ENCODE measurements around the gene RAB3IL1.

The RAB3IL1 gene

DNA sequence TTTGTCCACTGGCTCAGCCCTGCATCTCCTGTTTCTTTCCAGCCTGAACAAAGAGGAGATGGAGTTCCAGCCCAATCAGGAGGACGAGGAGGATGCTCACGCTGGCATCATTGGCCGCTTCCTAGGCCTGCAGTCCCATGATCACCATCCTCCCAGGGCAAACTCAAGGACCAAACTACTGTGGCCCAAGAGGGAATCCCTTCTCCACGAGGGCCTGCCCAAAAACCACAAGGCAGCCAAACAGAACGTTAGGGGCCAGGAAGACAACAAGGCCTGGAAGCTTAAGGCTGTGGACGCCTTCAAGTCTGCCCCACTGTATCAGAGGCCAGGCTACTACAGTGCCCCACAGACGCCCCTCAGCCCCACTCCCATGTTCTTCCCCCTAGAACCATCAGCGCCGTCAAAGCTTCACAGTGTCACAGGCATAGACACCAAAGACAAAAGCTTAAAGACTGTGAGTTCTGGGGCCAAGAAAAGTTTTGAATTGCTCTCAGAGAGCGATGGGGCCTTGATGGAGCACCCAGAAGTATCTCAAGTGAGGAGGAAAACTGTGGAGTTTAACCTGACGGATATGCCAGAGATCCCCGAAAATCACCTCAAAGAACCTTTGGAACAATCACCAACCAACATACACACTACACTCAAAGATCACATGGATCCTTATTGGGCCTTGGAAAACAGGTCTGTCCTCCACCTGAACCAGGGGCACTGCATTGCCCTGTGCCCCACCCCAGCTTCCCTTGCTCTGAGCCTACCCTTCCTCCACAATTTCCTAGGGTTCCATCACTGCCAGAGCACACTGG lies 45.0 kb upstream of the RAB3IL1 start:
- no peak for DNase-seq (ENCODE audit: low read depth)
- H3K4me3 ChIP-seq (ENCODE audit: low read depth, low read length) = no peak overlapping the region
- TF ChIP-seq, protein P1, sequence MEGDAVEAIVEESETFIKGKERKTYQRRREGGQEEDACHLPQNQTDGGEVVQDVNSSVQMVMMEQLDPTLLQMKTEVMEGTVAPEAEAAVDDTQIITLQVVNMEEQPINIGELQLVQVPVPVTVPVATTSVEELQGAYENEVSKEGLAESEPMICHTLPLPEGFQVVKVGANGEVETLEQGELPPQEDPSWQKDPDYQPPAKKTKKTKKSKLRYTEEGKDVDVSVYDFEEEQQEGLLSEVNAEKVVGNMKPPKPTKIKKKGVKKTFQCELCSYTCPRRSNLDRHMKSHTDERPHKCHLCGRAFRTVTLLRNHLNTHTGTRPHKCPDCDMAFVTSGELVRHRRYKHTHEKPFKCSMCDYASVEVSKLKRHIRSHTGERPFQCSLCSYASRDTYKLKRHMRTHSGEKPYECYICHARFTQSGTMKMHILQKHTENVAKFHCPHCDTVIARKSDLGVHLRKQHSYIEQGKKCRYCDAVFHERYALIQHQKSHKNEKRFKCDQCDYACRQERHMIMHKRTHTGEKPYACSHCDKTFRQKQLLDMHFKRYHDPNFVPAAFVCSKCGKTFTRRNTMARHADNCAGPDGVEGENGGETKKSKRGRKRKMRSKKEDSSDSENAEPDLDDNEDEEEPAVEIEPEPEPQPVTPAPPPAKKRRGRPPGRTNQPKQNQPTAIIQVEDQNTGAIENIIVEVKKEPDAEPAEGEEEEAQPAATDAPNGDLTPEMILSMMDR (IDR thresholded peaks at IDR 0.05; ENCODE audit: control insufficient read depth, extremely low read depth, insufficient read depth) = no peak

DNA sequence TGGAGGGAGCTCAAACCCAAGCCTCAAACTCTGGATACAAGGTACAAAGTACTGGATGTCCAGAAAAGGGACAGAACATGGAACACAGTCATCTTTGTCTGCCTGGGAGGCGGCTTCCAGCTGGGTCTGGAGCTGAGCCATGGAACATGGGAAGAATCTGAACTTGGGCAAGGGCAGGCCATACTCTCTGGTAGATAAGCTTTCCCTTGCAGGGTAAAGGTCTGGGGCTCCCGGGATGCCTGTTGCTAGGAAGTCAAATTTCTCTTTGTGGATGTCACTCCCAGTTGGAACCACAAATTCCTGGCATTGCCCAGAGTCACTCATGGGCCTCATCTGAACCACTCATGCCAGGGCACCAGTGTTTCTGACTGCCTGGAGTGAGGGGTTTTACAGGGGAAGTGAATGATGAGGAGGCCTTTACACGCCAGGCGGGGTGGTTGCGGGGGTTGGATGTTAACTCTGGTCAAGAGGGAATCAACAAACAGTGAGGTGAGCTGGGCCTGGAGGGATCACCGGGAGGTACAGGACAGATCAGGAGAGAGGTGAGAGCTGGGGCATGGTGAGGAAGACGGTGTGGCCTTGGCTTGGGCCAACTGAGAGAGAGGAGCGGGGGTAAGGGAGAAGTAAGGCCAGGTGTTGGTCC lies 44.3 kb upstream of the RAB3IL1 start:
- DNase-seq (ENCODE audit: low read depth) = no peak
- no peak overlapping the region for H3K4me3 ChIP-seq (ENCODE audit: low read depth, low read length)
- TF ChIP-seq, protein P1 (IDR thresholded peaks at IDR 0.05; ENCODE audit: control insufficient read depth, extremely low read depth, insufficient read depth) = no peak

DNA sequence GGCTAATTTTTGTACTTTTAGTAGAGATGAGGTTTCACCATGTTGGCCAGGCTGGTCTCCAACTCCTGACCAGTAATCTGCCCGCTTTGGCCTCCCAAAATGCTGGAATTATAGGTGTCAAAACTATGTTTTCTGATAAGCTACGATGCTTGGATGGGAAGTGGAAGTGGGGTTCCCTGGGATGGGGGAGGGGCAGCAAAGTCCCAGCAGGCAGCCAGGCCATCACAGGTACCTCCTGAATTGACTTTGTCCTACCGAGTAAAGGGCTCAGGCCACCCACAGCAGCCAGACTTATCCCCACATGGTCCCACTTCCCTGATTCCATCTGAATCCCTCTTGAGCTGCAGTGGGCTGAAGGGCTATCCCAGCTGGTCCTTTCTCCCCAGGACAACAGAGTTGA lies 43.2 kb upstream of the RAB3IL1 start:
- TF ChIP-seq, protein P1 (IDR thresholded peaks at IDR 0.05; ENCODE audit: control insufficient read depth, extremely low read depth, insufficient read depth) = no peak
- no peak for DNase-seq (ENCODE audit: low read depth)
- H3K4me3 ChIP-seq (ENCODE audit: low read depth, low read length) = no peak overlapping the region

DNA sequence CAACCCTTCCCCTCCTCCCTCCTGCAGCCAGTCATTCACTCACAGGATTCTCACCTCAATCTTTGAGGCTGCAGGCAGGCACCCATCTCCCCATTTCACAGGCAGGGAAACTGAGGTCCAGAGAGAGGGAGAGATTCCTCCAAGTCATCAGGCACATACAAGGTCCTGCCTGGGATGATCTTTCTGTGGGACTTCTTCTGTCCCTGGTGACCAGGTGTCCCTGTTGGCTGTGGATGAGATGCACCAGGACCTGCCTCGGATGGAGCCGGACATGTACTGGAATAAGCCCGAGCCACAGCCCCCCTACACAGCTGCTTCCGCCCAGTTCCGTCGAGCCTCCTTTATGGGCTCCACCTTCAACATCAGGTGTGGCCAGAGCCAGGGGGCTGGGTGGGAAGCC lies 42.3 kb upstream of the RAB3IL1 start:
- H3K4me3 ChIP-seq (ENCODE audit: low read depth, low read length) = no peak overlapping the region
- no peak for DNase-seq (ENCODE audit: low read depth)
- TF ChIP-seq, protein P1 (IDR thresholded peaks at IDR 0.05; ENCODE audit: control insufficient read depth, extremely low read depth, insufficient read depth) = no peak

DNA sequence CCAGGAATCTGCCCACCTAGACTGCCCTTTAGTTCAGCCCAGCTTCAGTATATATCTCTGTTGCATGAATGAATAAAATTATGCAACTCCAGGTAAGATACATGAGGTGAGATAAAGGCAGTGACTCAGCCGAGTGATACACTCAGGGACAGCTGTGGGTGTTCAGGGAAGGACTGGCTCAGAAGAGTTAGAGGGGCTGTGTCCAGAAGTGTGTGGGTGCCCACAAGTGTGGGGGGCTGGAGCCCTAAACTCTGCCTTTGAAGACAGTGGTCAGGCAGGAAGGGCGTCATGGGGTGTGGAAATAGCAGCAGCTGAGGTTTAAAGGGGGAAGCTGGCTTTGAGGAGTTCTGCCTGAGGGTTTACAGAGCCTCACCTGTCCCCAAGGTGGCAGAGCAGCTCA lies 41.7 kb upstream of the RAB3IL1 start:
- TF ChIP-seq, protein P1 (IDR thresholded peaks at IDR 0.05; ENCODE audit: control insufficient read depth, extremely low read depth, insufficient read depth) = no peak
- DNase-seq (ENCODE audit: low read depth) = no peak
- no peak overlapping the region for H3K4me3 ChIP-seq (ENCODE audit: low read depth, low read length)

DNA sequence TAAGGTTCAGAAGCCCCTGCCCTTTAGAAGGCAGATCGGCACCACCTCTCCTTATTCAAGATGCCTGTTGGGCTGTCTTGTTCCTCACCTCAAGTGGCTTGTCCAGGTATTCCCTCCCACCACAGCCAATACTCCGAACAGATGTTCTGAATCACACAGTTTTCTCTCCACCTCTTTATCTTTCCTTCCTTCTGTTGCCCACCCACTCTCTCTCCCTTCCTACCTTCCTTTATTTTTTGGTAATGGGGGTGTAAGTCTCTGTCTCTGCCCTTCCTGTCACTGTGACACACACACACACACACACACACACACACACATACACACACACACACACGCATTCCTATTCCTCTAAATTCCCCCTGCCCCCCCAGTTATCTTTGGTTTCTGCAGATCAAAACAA lies 41.2 kb upstream of the RAB3IL1 start:
- DNase-seq (ENCODE audit: low read depth) = no peak
- H3K4me3 ChIP-seq (ENCODE audit: low read depth, low read length) = no peak overlapping the region
- TF ChIP-seq, protein P1 (IDR thresholded peaks at IDR 0.05; ENCODE audit: control insufficient read depth, extremely low read depth, insufficient read depth) = no peak

Measured in LNCaP clone FGC (cell line).